Testis (tissue), 3 donors: Measurements from ENCODE around the gene GAB2. TPM values are rescaled to one million over a fixed set of nuclear protein-coding genes. Genes with fewer than 3 reads are reported as not detected.

Experiments
- DNase-seq: peaks from one replicate; pipeline ENCODE4 v3.0.0-alpha.2; 2019
- H3K27ac ChIP-seq, 2 donors: fragments of 200-600 bp; sonication (generic); one replicate each; pipeline ENCODE4 v1.5.1; 2019
- H3K27me3 ChIP-seq: fragments of 200-600 bp; sonication (generic); one replicate; pipeline ENCODE4 v1.5.1; 2019
- H3K36me3 ChIP-seq: fragments of 200-600 bp; sonication (generic); one replicate; pipeline ENCODE4 v1.5.1; 2017; ENCODE audit warnings: low read depth; ENCODE audit errors: missing control alignments
- H3K4me1 ChIP-seq: fragments of 200-600 bp; sonication (generic); one replicate; pipeline ENCODE4 v1.5.1; 2019
- H3K4me3 ChIP-seq, 2 donors: fragments of 200-600 bp; sonication (generic); one replicate each; pipeline ENCODE4 v1.5.1; 2017 to 2019
- H3K9me3 ChIP-seq: fragments of 200-600 bp; sonication (generic); one replicate; pipeline ENCODE4 v1.5.1; 2017
- CTCF ChIP-seq, 3 experiments: fragments of 450-650 bp in 2 of 3; fragments of 200-600 bp in 1 of 3; sonication (generic) in 1 of 3; IDR thresholded peaks; one replicate each; pipeline ENCODE4 v1.5.1; 2016 to 2019; ENCODE audit warnings: antibody characterized with exemption in 3 of 3, mild to moderate bottlenecking in 2 of 3, moderate library complexity in 1 of 3
- POLR2A ChIP-seq: fragments of 450-650 bp; IDR thresholded peaks from one replicate; pipeline ENCODE4 v1.6.1; 2017; ENCODE audit warnings: antibody characterized with exemption, mild to moderate bottlenecking, moderate library complexity
- WGBS, 2 donors: methylation state at CpG; one replicate each; pipeline ENCODE4 v1.1.5; 2018; 5-methylcytosine and 5-hydroxymethylcytosine counted together
- intact Hi-C: fragments of 100-400 bp; cut with DNase I; formaldehyde crosslinking; loops from one replicate; pipeline ENCODE4 v1.15.1; 2023; ENCODE audit warnings: low total_unique reads
- polyA plus RNA-seq: library from polyadenylated mRNA; stranded (reverse); fragments of 350-450 nt; fragmentation: Illumina TruSeq; extraction: RNeasy Lipid Tissue Mini Kit (QIAGEN cat#74804); gene quantifications from one replicate; pipeline ENCODE4 v1.2.3, GENCODE V29; 2014; ENCODE audit warnings: low read depth, low replicate concordance; ENCODE audit not compliant: insufficient read depth
- total RNA-seq, 2 donors: library from RNA; depleted of rRNA; stranded (reverse); fragments of >200 nt; gene quantifications; one replicate each; pipeline ENCODE4 v1.2.3, GENCODE V29; 2016

GAB2 gene
- total and polyA plus RNA-seq, 3 donors from 2014 or later, result 9.2 to 14.3 (median 10.9) TPM

GRCh38 chr11:78346799-78347198 lies 70.8 kb downstream of the GAB2 start:
- TF ChIP-seq POLR2A (no peak), CTCF (IDR thresholded peaks at IDR 0.05) (no peak)

GRCh38 chr11:78345450-78345849 lies 72.2 kb downstream of the GAB2 start:
- DNase-seq, result no peak
- no peaks in the 10 kb centered on the region for H3K36me3 ChIP-seq
- TF ChIP-seq CTCF (IDR thresholded peaks at IDR 0.05) (no peak), POLR2A (no peak)
- H3K27me3 ChIP-seq, result no peaks in the 10 kb centered on the region
- peaks cover 10% of the 10 kb centered on the region for H3K4me1 ChIP-seq
- WGBS, 2 donors, result 62 to 64% methylated on average over 3 of the region's 3 CpGs
- no peak overlapping the region for H3K4me3 ChIP-seq
- H3K9me3 ChIP-seq, result no peaks in the 10 kb centered on the region
- no peak overlapping the region for H3K27ac ChIP-seq
- intact Hi-C loops, result no loop called here

More at GRCh38 chr11:78346799-78347198, 70.8 kb downstream of the GAB2 start:
- intact Hi-C loops, result no loop called here
- Histone ChIP-seq H3K9me3 (no peaks in the 10 kb centered on the region), H3K27ac (no peak overlapping the region), H3K36me3 (no peaks in the 10 kb centered on the region), H3K4me3 (no peak overlapping the region), H3K4me1 (peaks cover 20% of the 10 kb centered on the region), H3K27me3 (no peaks in the 10 kb centered on the region)
- 71 to 77% methylated on average over 1 of the region's 1 CpG for WGBS, 2 donors
- no peak for DNase-seq

GRCh38 chr11:78344676-78345075 lies 72.9 kb downstream of the GAB2 start:
- Histone ChIP-seq H3K27me3 (no peaks in the 10 kb centered on the region), H3K27ac (no peak overlapping the region), H3K4me3 (no peak overlapping the region), H3K36me3 (no peaks in the 10 kb centered on the region), H3K9me3 (no peaks in the 10 kb centered on the region), H3K4me1 (peaks cover 9% of the 10 kb centered on the region)
- intact Hi-C loops, result no loop called here
- TF ChIP-seq POLR2A (no peak), CTCF (IDR thresholded peaks at IDR 0.05) (no peak)
- 91 to 94% methylated on average over 2 of the region's 2 CpGs for WGBS, 2 donors
- DNase-seq, result no peak

- intact Hi-C loops, result no loop called here
- Histone ChIP-seq H3K4me3 (no peak overlapping the region), H3K4me1 (peaks cover 3% of the 10 kb centered on the region), H3K36me3 (no peaks in the 10 kb centered on the region), H3K27me3 (no peaks in the 10 kb centered on the region), H3K9me3 (no peaks in the 10 kb centered on the region), H3K27ac (no peak overlapping the region)
- no peak for DNase-seq
- 89 to 97% methylated on average over 1 of the region's 1 CpG for WGBS, 2 donors
- TF ChIP-seq CTCF (IDR thresholded peaks at IDR 0.05), result no peak
- no peak for TF ChIP-seq POLR2A
These were observed 73.5 kb downstream of the GAB2 start for GRCh38 chr11:78344094-78344493.

GRCh38 chr11:78343303-78343702 lies 74.3 kb downstream of the GAB2 start:
- Histone ChIP-seq H3K4me3 (no peak overlapping the region), H3K27me3 (no peaks in the 10 kb centered on the region), H3K36me3 (no peaks in the 10 kb centered on the region), H3K4me1 (no peaks in the 10 kb centered on the region), H3K27ac (no peak overlapping the region), H3K9me3 (no peaks in the 10 kb centered on the region)
- intact Hi-C loops, result no loop called here
- TF ChIP-seq POLR2A (no peak), CTCF (IDR thresholded peaks at IDR 0.05) (no peak)
- WGBS, 2 donors, result 93 to 95% methylated on average over 2 of the region's 2 CpGs
- no peak for DNase-seq
